Activated CD4-positive, CD25-positive, alpha-beta regulatory T cell treated with anti-CD3 and anti-CD28 coated beads, Interleukin-2, amount 50 U/mL, for 72 hours (primary cell): Measurements from ENCODE around the gene ULBP1.
"Not testable (repeated sequence)": the region's sequence is repeated elsewhere in the genome, so short reads cannot be mapped to it uniquely, and the experiment has no call there.

Source experiments
- DNase-seq: peaks from one replicate; pipeline ENCODE4 v3.0.0; 2021

Gene ULBP1

DNA sequence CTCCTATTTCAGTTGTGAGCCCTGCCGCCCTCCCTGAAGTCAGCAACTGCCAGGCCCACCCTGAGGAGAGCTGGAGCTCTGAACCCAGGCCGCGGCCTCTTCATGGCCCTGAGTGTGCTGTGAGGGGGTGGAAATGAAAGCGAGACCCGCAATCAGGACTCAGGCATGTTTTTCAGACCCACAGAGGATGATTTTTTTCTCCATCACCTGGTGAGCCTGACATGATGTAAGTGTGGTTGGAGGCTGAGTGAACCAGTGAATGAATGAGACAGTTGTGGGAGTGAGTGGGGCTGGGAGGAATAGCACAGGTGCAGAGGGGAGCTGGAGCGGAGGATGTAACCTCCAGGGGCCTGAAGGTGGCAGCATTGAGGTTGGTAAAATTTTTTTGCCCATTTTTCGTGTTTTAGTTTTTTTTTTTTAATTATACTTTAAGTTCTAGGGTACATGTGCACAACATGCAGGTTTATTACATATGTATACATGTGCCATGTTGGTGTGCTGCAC lies 43.3 kb downstream of the ULBP1 start:
- DNase-seq = no peak

DNA sequence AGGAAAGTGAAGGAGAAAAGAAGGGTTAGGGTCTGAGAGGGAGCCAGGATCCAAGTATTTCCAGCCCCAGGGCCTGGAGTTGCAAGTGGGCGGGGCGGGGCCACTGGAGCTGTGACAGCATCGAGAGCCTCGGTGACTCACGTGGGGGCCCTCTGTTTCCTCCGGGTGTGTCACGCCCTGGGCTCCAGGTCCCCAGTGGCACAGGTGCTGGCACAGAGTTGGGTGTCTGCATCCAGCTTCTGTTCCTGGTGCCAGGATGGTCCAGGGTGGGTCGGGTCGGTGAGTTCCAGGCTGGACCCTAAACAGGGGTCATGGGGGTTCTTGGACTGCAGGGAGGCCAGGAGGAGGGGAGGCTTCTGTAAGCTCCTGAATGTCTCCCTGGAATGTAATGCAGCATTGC lies 44.8 kb downstream of the ULBP1 start:
- no peak for DNase-seq

DNA sequence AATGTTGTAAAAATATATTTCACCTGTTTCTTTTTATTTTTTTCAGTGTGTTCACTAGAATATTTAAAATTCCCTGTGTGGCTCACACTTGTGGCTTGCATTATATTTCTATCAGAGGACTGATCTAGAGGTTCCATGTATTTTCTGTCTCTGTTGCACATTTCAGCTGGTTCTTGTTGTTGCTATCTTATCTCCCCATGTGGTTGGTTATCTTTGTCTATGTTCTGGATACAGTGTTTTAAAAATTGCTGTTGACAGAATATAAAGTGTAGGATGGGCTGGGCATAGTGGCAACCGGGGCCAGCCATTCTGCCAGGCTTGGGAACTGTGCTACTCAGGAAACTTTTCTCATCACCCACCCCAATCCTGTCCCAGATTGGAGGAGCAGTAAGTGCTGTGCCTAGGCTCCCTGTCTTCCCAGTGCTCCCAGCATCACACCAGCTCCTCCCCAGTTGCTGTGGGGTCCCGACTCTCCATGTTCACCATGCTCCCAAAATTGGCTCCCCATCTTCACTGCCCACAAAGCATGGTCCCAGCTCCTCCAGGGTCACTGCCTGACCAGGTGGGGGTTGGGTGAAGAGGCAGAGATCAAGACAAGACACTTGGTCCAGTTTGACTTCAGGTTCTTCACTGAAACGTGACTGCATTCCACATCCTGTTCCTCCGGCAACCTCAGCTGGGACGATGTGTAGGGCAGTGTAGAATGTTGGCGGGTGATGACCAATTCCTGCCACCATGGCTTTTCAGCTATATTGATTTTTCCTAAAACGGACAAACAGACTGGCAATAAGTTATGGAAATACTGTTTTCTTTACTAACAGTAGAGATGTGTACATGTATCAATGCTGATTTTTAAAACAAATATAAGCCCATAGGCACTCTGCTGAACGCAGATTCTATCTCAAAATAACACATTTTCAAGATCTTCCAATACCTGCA lies 49.4 kb downstream of the ULBP1 start:
- DNase-seq = not testable (repeated sequence)

DNA sequence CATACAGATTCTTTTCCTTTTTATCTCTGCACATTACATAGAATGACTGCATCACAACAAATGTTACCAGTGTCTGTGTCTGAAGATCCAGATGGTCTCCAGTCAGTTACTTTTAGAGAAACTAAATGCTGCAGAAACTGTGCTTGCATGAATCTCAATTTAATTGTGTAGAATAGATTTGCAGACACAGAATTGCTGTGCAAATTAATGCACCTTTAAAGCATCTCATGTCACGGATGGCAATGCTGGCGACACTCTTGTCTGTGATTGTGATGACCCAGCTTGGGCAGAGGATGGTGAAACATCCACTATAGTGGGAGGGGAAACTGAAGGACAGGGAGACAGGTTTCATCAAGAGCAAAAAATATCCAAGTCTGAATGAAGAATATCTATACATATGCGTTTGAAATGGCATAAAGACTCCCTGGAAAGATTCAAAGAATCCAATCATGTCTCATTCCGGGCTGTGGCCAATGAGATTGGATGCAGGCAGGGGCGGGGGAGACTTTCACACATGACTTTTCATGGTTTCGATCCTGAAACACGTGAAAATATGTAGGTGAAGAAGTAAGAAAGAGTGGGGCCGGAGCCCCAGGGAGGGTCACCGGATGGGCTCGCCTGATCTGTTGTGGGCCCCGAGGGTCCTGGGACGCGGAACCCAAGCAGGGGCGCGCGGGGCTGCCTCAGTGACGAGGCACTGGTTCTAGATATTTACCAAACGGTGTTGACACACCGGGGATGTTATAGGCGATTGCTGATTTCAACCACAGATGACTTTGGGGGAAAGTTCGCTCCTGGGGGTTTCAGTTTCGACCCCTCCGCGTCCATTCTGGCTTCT lies 50.3 kb downstream of the ULBP1 start:
- not testable (repeated sequence) for DNase-seq

DNA sequence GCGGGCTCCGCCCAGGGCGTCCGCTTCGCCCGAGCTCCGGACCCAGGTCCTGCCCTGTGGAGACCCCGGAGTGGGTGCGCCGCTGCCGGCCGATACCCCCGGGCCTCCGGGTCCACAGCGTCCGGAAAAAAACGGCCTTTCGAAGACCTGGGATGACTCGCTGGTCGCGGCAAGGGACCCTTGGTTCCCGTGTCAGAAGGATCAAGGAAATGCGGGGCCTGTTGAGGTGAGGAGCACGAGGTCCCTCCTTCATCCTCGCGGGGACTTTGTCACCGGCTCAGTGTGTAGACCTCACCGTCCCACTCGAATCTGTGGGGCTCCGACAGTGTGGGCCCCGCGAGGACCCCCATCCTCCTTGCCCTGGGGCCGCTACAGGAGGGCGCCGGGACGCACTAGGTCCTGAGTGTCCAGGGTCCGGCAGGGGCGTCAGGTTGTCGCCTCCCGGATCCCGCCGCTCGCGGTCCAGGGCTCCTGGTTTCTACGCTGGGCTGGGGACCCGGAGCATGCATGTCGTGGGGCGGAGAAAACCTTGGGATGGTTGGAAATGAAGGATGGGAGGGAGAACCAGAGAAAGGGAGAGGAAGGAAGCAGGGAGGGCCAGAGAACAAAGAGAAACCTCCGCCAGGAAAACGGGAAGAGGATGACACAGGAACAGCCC lies 51.0 kb downstream of the ULBP1 start:
- DNase-seq = not testable (repeated sequence)

DNA sequence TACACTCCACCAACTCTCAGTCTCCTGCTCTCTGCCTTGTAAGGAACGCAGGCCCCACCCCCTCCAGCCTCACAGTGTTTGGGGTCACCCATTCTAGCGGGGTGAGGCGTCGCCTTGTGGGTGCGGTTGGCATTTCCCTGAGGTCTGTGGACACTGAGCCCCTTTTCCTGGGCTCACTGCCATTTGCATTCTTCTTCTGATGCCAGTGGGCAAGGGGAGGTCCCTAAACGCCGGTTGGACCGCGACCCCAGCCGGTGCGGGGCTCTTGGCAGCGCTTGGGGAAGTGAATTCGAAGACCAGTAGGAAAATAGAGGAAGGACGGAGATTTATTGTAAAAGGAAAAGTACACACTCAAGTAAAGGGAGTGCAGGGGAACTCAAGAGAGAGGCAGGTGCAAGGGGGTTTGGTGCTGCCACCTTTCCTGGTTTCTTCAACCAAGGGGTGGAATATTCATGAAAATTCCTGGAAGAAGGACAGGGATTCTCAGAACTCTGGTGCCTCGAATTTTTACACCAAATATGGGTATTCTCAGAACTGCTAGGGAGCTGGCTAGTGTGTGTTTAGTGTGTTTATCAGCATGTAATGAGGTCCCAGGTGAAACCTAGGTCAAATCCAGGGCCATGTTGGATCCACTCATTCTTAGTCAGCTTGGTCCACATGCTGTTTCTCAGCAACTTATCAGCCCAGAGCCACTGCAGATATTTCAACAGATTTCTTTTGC lies 51.7 kb downstream of the ULBP1 start:
- DNase-seq = not testable (repeated sequence)

DNA sequence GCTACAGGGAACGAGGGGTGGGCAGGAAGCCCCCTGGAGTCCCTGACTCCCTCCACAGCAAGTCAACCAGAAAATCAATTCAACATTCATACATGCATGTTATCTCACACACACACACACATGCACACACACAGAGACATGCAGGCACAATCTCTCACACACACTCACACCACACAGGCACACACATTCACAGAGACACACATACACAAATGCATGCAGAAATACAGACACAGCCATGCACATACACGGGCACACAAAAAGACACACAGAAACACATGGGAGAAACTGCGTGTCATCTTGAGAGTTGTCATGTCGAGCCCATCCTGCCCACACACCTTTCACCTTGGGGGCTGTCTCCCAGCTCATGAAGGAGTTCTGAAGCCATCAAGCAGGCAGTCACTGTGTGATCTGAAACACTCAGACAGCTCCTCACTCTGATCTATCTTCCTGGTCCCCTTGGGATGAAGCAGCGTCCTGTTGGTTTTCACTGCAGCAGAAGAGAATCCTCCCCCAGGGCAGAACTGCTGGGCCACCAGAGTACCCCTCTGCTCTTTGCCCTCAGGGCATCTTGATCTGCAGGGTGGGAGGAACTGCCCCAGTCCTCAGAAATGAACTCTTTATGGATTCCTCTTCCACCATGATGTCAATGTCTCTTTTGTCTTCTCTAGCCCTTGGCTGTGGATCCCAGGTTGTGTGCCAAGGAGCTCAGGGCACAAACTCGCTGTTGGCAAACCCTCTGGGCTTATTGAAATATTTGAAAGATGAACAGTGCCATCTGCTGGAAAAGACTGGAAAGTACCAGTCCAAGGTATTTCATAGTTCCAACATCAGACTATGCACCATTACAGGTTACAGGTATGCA lies 52.8 kb downstream of the ULBP1 start:
- no peak for DNase-seq

DNA sequence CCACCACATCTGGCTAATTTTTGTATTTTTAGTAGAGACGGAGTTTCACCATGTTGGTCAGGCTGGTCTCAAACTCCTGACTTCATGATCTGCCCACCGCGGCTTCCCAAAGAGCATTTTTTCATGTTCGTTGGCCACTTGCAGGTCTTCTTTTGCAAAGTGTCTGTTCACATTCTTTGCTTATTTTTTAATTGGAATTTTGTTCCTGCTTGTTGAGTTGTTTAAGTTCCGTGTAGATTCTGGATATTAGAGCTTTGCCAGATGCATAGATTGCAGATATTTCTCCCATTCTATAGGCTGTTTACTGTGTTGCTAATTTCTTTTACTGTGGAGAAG lies 53.4 kb downstream of the ULBP1 start:
- DNase-seq = not testable (repeated sequence)

DNA sequence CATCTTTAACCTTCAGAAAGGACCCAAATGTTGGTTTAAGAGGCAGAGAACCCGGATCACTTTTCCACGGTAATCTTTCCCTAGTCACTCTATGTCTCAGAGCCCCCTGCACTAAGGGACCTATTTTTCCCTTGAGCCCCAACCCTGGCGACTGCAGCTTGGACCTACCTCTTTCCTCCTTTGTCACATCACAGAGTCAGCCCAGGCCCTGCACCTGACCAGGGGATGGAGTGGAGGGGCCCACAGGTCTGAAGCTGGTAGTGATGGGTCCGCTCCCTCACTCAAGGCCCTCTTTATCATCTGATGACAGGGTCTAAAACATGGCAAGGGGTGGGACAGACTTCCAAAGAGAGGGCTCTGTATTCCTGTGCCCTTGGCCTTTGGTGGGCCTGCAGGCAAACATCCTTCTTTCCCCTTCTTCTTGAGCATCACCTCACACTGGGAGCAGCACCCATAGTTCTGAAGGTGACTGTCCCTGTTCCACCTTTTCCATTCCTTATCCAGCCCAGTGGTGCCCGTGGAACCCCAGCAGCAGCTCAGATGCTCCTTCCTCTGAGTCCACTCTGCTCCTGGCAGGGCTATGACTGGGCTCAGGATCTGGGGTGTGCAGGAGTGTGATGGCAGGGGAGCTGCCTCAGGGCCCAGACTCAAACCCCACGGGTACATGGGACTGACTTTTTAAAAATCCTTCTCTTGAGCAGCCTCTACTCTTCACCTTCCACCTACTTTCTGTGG lies 55.3 kb downstream of the ULBP1 start:
- DNase-seq = no peak

DNA sequence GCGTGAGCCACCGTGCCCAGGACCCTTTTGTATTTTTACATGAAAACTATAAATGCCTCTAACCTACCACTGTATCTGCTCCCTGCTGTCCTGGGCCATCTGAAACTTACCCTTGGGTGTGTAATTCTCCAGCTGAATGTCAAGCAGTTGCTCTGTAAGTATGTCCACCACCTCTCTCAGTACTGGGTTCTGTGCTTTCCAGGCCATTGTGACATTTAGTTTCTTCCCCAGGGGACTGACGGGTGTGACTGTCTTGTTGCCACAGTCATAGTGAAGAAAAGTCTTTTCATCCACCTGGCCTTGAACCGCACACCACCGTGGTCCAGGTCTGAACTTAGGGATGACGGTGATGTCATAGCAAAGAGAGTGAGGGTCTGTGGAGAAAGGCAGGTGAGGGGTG lies 58.1 kb downstream of the ULBP1 start:
- DNase-seq = not testable (repeated sequence)
